PC-3 (cell line): ENCODE data around the gene NACAD.

Experiments used
- CTCF ChIP-seq: fragments of 300-600 bp; sonication (generic); conservative IDR thresholded peaks from 2 replicates; pipeline ENCODE4 v1.5.1; 2017; ENCODE audit warnings: antibody characterized with exemption, low read depth, mild to moderate bottlenecking, low read length
- EZH2 ChIP-seq: fragments of 300-600 bp; sonication (generic); IDR thresholded peaks from one replicate; pipeline ENCODE4 v1.6.1; 2017; ENCODE audit warnings: antibody characterized with exemption, mild to moderate bottlenecking, low read length; ENCODE audit not compliant: unreplicated experiment

GRCh38 chr7:45132708-45133320, 44.0 kb upstream of the NACAD start:
- TF ChIP-seq CTCF (no peak), EZH2 (no peak)
